ENCODE data around the gene U2AF2. TPM values are rescaled to one million over a fixed set of nuclear protein-coding genes. Genes with fewer than 3 reads are reported as not detected.
A peak's percentile ranks its signal among the peaks of the same experiment; 100 is the strongest.

U2AF2 gene
- total and polyA plus RNA-seq, 9 of the 15 experiments (the other 6 are each of a cell fraction or from before 2014, with no cell fraction given), result 3.0 to 331 (median 157) TPM

DNA sequence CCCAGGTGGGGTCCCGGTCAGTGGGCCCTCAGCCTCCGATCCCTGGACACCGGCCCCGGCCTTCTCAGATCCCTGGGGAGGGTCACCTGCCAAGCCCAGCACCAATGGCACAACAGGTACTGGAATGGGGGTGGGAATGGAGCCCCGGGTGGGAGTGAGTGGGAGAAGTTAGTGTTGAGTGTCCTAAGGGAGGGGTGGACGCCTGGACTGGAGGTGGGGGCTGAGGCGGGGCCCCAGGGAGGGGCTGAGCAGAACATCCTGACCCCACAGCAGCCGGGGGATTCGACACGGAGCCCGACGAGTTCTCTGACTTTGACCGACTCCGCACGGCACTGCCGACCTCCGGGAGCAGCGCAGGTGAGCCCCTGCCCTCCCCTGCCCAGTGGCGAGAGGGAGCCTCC is 37.8 kb downstream of the U2AF2 start:
- no peak overlapping the region for H3K27ac ChIP-seq (ENCODE audit: extremely low read depth, low read depth, low read length)
- peaks cover 92% of the 10 kb centered on the region; the same call in 2 of the 3 replicates for H3K36me3 ChIP-seq (ENCODE audit: control insufficient read depth, insufficient read depth, low read length)
- ChIA-PET POLR2A (interaction anchor here (0.7 to 1.7 kb wide), 2 partner anchors 17 to 56 kb away, joined by 3 to 5 read pairs; no protein-coding TSS in a partner anchor), CTCF (ENCODE audit: low intra/inter-chr PET ratio) (no interaction called here)
- TF ChIP-seq, protein P1, sequence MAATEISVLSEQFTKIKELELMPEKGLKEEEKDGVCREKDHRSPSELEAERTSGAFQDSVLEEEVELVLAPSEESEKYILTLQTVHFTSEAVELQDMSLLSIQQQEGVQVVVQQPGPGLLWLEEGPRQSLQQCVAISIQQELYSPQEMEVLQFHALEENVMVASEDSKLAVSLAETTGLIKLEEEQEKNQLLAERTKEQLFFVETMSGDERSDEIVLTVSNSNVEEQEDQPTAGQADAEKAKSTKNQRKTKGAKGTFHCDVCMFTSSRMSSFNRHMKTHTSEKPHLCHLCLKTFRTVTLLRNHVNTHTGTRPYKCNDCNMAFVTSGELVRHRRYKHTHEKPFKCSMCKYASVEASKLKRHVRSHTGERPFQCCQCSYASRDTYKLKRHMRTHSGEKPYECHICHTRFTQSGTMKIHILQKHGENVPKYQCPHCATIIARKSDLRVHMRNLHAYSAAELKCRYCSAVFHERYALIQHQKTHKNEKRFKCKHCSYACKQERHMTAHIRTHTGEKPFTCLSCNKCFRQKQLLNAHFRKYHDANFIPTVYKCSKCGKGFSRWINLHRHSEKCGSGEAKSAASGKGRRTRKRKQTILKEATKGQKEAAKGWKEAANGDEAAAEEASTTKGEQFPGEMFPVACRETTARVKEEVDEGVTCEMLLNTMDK (IDR thresholded peaks at IDR 0.05; ENCODE audit: borderline replicate concordance, insufficient read depth, low read depth, low read length, poor library complexity, severe bottlenecking), result no peak
- no peak for TF ChIP-seq ZBTB8A (IDR thresholded peaks at IDR 0.05; ENCODE audit: partially characterized antibody)
- no peak for TF ChIP-seq ZNF507 (tag; conservative IDR thresholded peaks at IDR 0.05)
- no peak for TF ChIP-seq ZNF551 (CRISPR knock-in tag; IDR thresholded peaks at IDR 0.05)
- TF ChIP-seq, protein P2, sequence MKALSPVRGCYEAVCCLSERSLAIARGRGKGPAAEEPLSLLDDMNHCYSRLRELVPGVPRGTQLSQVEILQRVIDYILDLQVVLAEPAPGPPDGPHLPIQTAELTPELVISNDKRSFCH (CRISPR knock-in tag; IDR thresholded peaks at IDR 0.05), result no peak
- TF ChIP-seq, protein P2 (tag; IDR thresholded peaks at IDR 0.05), result no peak
- no peak for TF ChIP-seq RBM25 (IDR thresholded peaks at IDR 0.05; ENCODE audit: low read depth, low read length, severe bottlenecking)
- TF ChIP-seq, protein P3, sequence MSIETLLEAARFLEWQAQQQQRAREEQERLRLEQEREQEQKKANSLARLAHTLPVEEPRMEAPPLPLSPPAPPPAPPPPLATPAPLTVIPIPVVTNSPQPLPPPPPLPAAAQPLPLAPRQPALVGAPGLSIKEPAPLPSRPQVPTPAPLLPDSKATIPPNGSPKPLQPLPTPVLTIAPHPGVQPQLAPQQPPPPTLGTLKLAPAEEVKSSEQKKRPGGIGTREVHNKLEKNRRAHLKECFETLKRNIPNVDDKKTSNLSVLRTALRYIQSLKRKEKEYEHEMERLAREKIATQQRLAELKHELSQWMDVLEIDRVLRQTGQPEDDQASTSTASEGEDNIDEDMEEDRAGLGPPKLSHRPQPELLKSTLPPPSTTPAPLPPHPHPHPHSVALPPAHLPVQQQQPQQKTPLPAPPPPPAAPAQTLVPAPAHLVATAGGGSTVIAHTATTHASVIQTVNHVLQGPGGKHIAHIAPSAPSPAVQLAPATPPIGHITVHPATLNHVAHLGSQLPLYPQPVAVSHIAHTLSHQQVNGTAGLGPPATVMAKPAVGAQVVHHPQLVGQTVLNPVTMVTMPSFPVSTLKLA (conservative IDR thresholded peaks at IDR 0.05), result no peak
- no peak for TF ChIP-seq KLF13 (tag; IDR thresholded peaks at IDR 0.05; ENCODE audit: borderline replicate concordance, low read depth)
- TF ChIP-seq FOSL1 (tag; conservative IDR thresholded peaks at IDR 0.05), result no peak
- no peak for TF ChIP-seq LCOR (CRISPR knock-in tag; IDR thresholded peaks at IDR 0.05)
- TF ChIP-seq ZC3H8 (IDR thresholded peaks at IDR 0.05), result no peak
- TF ChIP-seq ZNF232 (CRISPR knock-in tag; IDR thresholded peaks at IDR 0.05), result no peak
- TF ChIP-seq NFATC3 (IDR thresholded peaks at IDR 0.05), result no peak
- TF ChIP-seq ERF (CRISPR knock-in tag; IDR thresholded peaks at IDR 0.05), result no peak
- no peak for TF ChIP-seq PYGO2 (tag; IDR thresholded peaks at IDR 0.05)
- TF ChIP-seq, protein P4, sequence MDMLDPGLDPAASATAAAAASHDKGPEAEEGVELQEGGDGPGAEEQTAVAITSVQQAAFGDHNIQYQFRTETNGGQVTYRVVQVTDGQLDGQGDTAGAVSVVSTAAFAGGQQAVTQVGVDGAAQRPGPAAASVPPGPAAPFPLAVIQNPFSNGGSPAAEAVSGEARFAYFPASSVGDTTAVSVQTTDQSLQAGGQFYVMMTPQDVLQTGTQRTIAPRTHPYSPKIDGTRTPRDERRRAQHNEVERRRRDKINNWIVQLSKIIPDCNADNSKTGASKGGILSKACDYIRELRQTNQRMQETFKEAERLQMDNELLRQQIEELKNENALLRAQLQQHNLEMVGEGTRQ (CRISPR knock-in tag; IDR thresholded peaks at IDR 0.05), result no peak
- no peak for TF ChIP-seq RBBP5 (IDR thresholded peaks at IDR 0.05; ENCODE audit: borderline replicate concordance, insufficient read depth, low read length, poor library complexity, severe bottlenecking)
- peaks cover 0 to 41% of the 10 kb centered on the region in 2 experiments; a peak in 3 of 5 replicates for H3K4me1 ChIP-seq (replicated peaks in 1 of 2; ENCODE audit: control insufficient read depth in 2 of 2, insufficient read depth in 2 of 2, low read length in 2 of 2)
- ATAC-seq, result no peak
- no peak for FAIRE-seq
- H3K9me3 ChIP-seq (replicated peaks; ENCODE audit: control insufficient read depth, insufficient read depth, low read depth, low read length), result no peaks in the 10 kb centered on the region
- in situ Hi-C loops (cut with MboI) (no loop called here), intact Hi-C loops (cut with micrococcal nuclease) (no loop called here)
- H3K27me3 ChIP-seq (ENCODE audit: control insufficient read depth in 2 of 2, insufficient read depth in 2 of 2, low read length in 2 of 2), result no peaks in the 10 kb centered on the region
- no TSS peak for BruUV-seq (replicated peaks)
- no peak overlapping the region for H3K4me3 ChIP-seq
- DNase-seq (ENCODE audit: extremely low read depth in 1 of 4, low spot score in 3 of 4), result peak in 1 of 4 experiments; percentile 16
- H4K20me1 ChIP-seq (replicated peaks; ENCODE audit: control insufficient read depth, insufficient read depth, low read length), result peaks cover 14% of the 10 kb centered on the region
- no peaks in the 10 kb centered on the region for H3K79me2 ChIP-seq (ENCODE audit: control insufficient read depth, insufficient read depth, low read length)
- H2AFZ ChIP-seq (ENCODE audit: low read depth, low read length), result no peak overlapping the region
- no peak overlapping the region for H3K9ac ChIP-seq (ENCODE audit: insufficient read depth in 1 of 2, low read depth in 2 of 2, low read length in 2 of 2)
- H3K9me1 ChIP-seq (ENCODE audit: control insufficient read depth, insufficient read depth, low read length), result no peaks in the 10 kb centered on the region
- WGBS (ENCODE audit: insufficient coverage, low coverage, missing lambda C conversion rate), result 95% methylated on average over 9 of the region's 19 CpGs
- no peak overlapping the region for H3K4me2 ChIP-seq (ENCODE audit: insufficient read depth, low read length)

Data from K562 (cell line).